8988T (cell line): ENCODE measurements around the gene FBXL5.

Experiments
- DNase-seq: peaks from one replicate; pipeline ENCODE4 v3.0.0; 2011

Gene FBXL5

GRCh38 chr4:15556511-15557092 is 98.6 kb downstream of the FBXL5 start:
- DNase-seq = no peak
